Measurements from ENCODE around the gene MYBL2.

DNA sequence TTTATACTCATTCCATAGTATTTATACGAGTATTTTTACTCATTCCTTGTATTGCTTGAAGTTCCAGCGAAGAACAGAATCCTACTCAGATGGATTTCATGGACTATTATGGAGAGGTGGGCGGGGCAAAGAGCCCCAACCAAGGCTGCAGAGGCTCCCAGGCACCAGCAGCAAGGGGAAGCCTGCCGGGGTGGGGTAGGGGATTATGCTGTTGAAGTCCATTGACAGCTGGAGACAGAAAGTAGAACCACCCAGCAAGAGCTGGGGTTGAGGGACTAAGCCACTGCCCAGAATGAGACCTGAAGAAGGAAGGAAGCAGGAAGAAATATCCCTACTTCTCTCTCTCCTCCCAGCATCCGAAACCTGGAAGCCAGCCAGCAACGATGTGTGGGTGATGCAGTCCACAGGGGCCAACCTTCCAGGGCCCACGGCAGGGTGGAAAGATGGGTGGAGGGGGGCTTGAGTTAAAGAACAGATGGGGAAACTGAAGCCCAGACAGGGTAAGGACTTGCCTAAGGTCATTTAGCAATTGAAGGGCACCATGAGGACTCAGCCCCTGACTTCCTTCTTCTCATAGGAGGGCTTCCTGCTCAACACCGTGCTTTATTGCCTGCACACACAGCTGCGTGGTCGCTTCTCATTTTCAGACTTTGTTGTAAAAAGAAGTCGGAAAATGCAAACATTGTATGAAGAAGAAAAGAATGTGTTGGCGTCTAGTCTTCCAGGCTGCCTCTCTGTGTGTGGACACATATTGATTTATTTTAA lies 78.2 kb downstream of the MYBL2 start:
- TF ChIP-seq, protein P1, sequence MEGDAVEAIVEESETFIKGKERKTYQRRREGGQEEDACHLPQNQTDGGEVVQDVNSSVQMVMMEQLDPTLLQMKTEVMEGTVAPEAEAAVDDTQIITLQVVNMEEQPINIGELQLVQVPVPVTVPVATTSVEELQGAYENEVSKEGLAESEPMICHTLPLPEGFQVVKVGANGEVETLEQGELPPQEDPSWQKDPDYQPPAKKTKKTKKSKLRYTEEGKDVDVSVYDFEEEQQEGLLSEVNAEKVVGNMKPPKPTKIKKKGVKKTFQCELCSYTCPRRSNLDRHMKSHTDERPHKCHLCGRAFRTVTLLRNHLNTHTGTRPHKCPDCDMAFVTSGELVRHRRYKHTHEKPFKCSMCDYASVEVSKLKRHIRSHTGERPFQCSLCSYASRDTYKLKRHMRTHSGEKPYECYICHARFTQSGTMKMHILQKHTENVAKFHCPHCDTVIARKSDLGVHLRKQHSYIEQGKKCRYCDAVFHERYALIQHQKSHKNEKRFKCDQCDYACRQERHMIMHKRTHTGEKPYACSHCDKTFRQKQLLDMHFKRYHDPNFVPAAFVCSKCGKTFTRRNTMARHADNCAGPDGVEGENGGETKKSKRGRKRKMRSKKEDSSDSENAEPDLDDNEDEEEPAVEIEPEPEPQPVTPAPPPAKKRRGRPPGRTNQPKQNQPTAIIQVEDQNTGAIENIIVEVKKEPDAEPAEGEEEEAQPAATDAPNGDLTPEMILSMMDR (tag by site-specific recombination; IDR thresholded peaks at IDR 0.05), result no peak
- no peak for TF ChIP-seq ZXDB (tag by site-specific recombination; IDR thresholded peaks at IDR 0.05)
- TF ChIP-seq ZNF580 (tag by site-specific recombination; IDR thresholded peaks at IDR 0.05), result no peak
- no peak for TF ChIP-seq REPIN1 (tag by site-specific recombination; IDR thresholded peaks at IDR 0.05; ENCODE audit: low read depth)
- TF ChIP-seq ZNF639 (tag by site-specific recombination; IDR thresholded peaks at IDR 0.05), result no peak
- no peak for TF ChIP-seq ZNF777 (tag by site-specific recombination; IDR thresholded peaks at IDR 0.05; ENCODE audit: borderline replicate concordance)
- no peak for TF ChIP-seq ZNF248 (tag by site-specific recombination; IDR thresholded peaks at IDR 0.05)
- TF ChIP-seq MYNN (tag by site-specific recombination; IDR thresholded peaks at IDR 0.05; ENCODE audit: borderline replicate concordance), result no peak
- TF ChIP-seq, protein P2, sequence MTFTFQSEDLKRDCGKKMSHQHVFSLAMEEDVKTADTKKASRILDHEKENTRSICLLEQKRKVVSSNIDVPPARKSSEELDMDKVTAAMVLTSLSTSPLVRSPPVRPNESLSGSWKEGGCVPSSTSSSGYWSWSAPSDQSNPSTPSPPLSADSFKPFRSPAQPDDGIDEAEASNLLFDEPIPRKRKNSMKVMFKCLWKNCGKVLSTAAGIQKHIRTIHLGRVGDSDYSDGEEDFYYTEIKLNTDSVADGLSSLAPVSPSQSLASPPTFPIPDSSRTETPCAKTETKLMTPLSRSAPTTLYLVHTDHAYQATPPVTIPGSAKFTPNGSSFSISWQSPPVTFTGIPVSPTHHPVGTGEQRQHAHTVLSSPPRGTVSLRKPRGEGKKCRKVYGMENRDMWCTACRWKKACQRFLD (tag by site-specific recombination; IDR thresholded peaks at IDR 0.05), result no peak
- TF ChIP-seq ZNF664 (tag by site-specific recombination; IDR thresholded peaks at IDR 0.05), result no peak
